CD8-positive, alpha-beta memory T cell (primary cell): ENCODE data around the gene C2orf81. TPM values are rescaled to one million over a fixed set of nuclear protein-coding genes. Genes with fewer than 3 reads are reported as not detected.
"Not testable (repeated sequence)": the region's sequence is repeated elsewhere in the genome, so short reads cannot be mapped to it uniquely, and the experiment has no call there.

Experiments used
- CTCF ChIA-PET: fragments of 350-600 bp; sonication (Branson Sonifier 250); formaldehyde crosslinking; loops from one replicate; lab custom pipeline; 2021; ENCODE audit warnings: antibody characterized with exemption; lab: Charles Lee
- POLR2A ChIA-PET: fragments of 350-600 bp; sonication (Branson Sonifier 250); formaldehyde crosslinking; loops from one replicate; lab custom pipeline; 2021; ENCODE audit warnings: antibody characterized with exemption; lab: Charles Lee
- DNase-seq, 5 donors: peaks; one replicate each; pipeline versions ENCODE4 v3.0.0 to v3.0.0-alpha.2; 2020 to 2022; ENCODE audit warnings: mixed read lengths in 1 of 5
- H3K27ac ChIP-seq: one replicate; pipeline ENCODE4 v1.7.0; 2013; ENCODE audit warnings: low read depth, mild to moderate bottlenecking, low read length, moderate library complexity
- H3K27me3 ChIP-seq: 2 replicates; pipeline ENCODE4 v1.7.0; 2013; ENCODE audit warnings: low read length, mild to moderate bottlenecking; ENCODE audit not compliant: insufficient read depth, poor library complexity, severe bottlenecking
- H3K36me3 ChIP-seq: 2 replicates; pipeline ENCODE4 v1.7.0; 2013; ENCODE audit warnings: mild to moderate bottlenecking, low read length, moderate library complexity; ENCODE audit not compliant: insufficient read depth
- H3K4me1 ChIP-seq: 2 replicates; pipeline ENCODE4 v1.7.0; 2013; ENCODE audit warnings: mild to moderate bottlenecking, low read length, moderate library complexity; ENCODE audit not compliant: insufficient read depth
- H3K4me3 ChIP-seq: 2 replicates; pipeline ENCODE4 v1.7.0; 2013; ENCODE audit warnings: mild to moderate bottlenecking, low read length
- H3K9me3 ChIP-seq: 2 replicates; pipeline ENCODE4 v1.7.0; 2013; ENCODE audit warnings: mild to moderate bottlenecking, low read length
- H3K27ac Mint-ChIP-seq, 8 donors: one replicate each; pipeline ENCODE4 v1.8.0; 2020 to 2021; ENCODE audit warnings: mixed read lengths in 8 of 8, mild to moderate bottlenecking in 6 of 8, inconsistent platforms in 3 of 8, moderate library complexity in 3 of 8
- H3K27me3 Mint-ChIP-seq, 2 donors: one replicate each; pipeline ENCODE4 v1.8.0; 2020 to 2021; ENCODE audit warnings: mixed read lengths in 2 of 2, mild to moderate bottlenecking in 1 of 2, moderate library complexity in 1 of 2
- H3K36me3 Mint-ChIP-seq, 3 donors: one replicate each; pipeline ENCODE4 v1.8.0; 2020 to 2021; ENCODE audit warnings: mixed read lengths in 3 of 3, inconsistent platforms in 1 of 3, mild to moderate bottlenecking in 1 of 3
- H3K4me1 Mint-ChIP-seq, 3 donors: one replicate each; pipeline ENCODE4 v1.8.0; 2020 to 2021; ENCODE audit warnings: mixed read lengths in 3 of 3, inconsistent platforms in 1 of 3, mild to moderate bottlenecking in 1 of 3
- H3K4me3 Mint-ChIP-seq, 7 donors: one replicate each; pipeline ENCODE4 v1.8.0; 2020 to 2021; ENCODE audit warnings: mixed read lengths in 7 of 7, mild to moderate bottlenecking in 6 of 7, moderate library complexity in 4 of 7, inconsistent platforms in 2 of 7
- H3K9me3 Mint-ChIP-seq, 5 donors: one replicate each; pipeline ENCODE4 v1.8.0; 2020 to 2022; ENCODE audit warnings: mixed read lengths in 5 of 5, mild to moderate bottlenecking in 3 of 5, moderate library complexity in 2 of 5, inconsistent platforms in 1 of 5
- polyA plus RNA-seq: library from polyadenylated mRNA; unstranded; fragments of 300-500 nt; fragmentation: Illumina TruSeq; gene quantifications from one replicate; pipeline ENCODE4 v1.2.3, GENCODE V29; 2021
- total RNA-seq, 2 experiments: library from RNA; stranded (reverse); gene quantifications; one replicate each; pipeline ENCODE4 v1.2.3, GENCODE V29; 2021

Gene C2orf81
- total and polyA plus RNA-seq, 3 experiments from 2014 or later: 2.6 to 3.2 (median 2.7) TPM

DNA sequence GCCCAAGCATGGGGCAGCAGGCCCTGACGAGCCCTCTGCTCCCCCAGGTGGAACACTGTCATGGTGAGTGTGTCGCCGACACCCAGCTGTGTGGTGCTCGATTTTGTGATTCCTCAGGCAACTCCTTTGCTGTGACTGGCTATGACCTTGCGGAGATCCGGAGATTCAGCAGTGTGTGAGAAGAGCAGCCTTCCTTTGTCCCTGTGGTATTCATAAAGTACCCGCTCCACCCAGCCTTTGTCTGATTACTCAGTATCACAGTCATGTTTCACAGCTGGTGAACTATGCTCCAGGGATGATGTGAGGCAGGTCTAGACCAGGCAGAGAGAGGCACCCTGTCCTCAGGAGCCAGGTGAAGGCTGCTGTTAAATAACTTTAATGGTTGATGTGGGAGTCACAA, 4.1 kb upstream of the C2orf81 start:
- H3K36me3 Mint-ChIP-seq: peaks cover 0 to 28% (median 2%) of the 10 kb centered on the region in 3 donors
- Histone ChIP-seq H3K4me3 (no peak overlapping the region), H3K36me3 (no peaks in the 10 kb centered on the region), H3K27ac (no peak overlapping the region), H3K27me3 (no peaks in the 10 kb centered on the region), H3K4me1 (peaks cover 11% of the 10 kb centered on the region), H3K9me3 (no peaks in the 10 kb centered on the region)
- no peak for DNase-seq
- H3K9me3 Mint-ChIP-seq: no peaks in the 10 kb centered on the region
- POLR2A ChIA-PET: no interaction called here
- H3K27me3 Mint-ChIP-seq: peaks cover 0 to 7% of the 10 kb centered on the region in 2 donors
- CTCF ChIA-PET: interaction anchor here (1.3 kb wide), 1 partner anchor 29 kb away, joined by 5 read pairs; the partner anchor contains the start of gene INO80B
- peaks cover 13 to 18% (median 14%) of the 10 kb centered on the region in 3 donors for H3K4me1 Mint-ChIP-seq
- H3K27ac Mint-ChIP-seq: peak overlapping the region in 3 of 8 donors; percentile 18 to 55 (median 42)
- no peak overlapping the region for H3K4me3 Mint-ChIP-seq

DNA sequence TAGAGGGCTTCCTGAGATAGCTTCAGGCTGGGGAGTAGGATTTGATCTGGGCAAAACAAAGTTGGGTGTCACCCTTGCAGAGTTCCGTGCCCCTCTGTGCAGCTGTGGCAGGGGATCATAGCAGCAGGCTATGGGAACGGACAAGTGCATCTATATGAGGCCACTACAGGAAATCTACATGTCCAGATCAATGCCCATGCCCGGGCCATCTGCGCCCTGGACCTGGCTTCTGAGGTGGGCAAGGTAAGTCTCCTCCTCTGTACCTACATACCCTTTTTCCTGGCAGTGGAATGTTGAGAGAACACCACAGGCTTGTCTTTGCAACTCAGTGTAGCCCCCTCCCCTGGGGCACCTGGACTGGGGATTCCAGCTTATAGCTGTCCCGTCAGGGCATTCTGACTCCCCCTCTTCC, 3.6 kb upstream of the C2orf81 start:
- peaks cover 0 to 7% of the 10 kb centered on the region in 2 donors for H3K27me3 Mint-ChIP-seq
- H3K4me1 Mint-ChIP-seq: peaks cover 13 to 24% (median 19%) of the 10 kb centered on the region in 3 donors
- ChIA-PET POLR2A (no interaction called here), CTCF (interaction anchor here (1.3 kb wide), 1 partner anchor 30 kb away, joined by 5 read pairs; the partner anchor contains the start of gene INO80B)
- peak overlapping the region in 1 of 7 donors; percentile 34 for H3K4me3 Mint-ChIP-seq
- H3K36me3 Mint-ChIP-seq: peaks cover 0 to 28% (median 2%) of the 10 kb centered on the region in 3 donors
- Histone ChIP-seq H3K27me3 (no peaks in the 10 kb centered on the region), H3K4me1 (peaks cover 16% of the 10 kb centered on the region), H3K9me3 (no peaks in the 10 kb centered on the region), H3K4me3 (no peak overlapping the region), H3K27ac (no peak overlapping the region), H3K36me3 (no peaks in the 10 kb centered on the region)
- no peak overlapping the region for H3K27ac Mint-ChIP-seq
- no peak for DNase-seq
- H3K9me3 Mint-ChIP-seq: no peaks in the 10 kb centered on the region

DNA sequence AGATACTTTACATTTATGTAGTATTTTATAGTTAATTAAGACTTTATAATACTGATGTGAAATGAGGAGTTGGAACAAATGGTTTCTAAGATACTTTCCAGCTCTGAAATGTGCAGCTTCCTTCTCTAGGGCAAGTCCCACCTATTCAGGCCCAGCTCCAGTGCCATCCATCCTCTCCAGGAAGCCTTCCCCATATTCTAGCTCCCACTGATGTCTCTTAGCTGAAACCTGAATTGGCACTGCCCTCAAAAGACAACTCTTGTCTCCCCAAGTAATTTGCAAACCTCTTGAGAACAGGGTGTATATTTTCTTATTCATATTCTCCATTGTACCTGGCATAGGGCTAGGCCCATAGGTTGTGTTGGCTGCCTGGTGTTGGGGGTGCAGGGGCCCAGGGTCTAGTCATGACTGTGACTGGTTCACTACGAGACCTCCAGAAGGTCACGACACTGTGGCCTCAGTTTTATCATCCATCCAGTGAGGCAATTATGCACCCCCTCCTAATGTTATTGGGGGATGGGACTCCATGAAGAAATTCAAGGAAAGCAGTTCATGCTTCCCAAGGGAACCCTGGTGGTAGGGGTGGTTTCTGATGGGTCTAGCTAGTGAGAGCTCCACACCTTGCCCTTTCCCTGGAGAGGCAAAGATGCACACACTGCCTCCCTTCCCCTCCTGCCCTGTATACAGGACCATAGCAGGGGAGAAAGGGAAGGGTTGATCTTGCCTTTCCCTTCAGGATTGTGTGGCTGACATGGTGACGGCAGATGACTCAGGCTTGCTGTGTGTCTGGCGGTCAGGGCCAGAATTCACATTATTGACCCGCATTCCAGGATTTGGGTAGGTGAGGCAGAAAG, 2.9 kb upstream of the C2orf81 start:
- Histone ChIP-seq H3K4me1 (peaks cover 16% of the 10 kb centered on the region), H3K4me3 (no peak overlapping the region), H3K27ac (no peak overlapping the region), H3K36me3 (no peaks in the 10 kb centered on the region), H3K27me3 (no peaks in the 10 kb centered on the region), H3K9me3 (no peaks in the 10 kb centered on the region)
- DNase-seq: no peak
- H3K27me3 Mint-ChIP-seq: peaks cover 0 to 7% of the 10 kb centered on the region in 2 donors
- H3K9me3 Mint-ChIP-seq: no peaks in the 10 kb centered on the region
- H3K4me3 Mint-ChIP-seq: peak overlapping the region in 1 of 7 donors; percentile 75
- H3K27ac Mint-ChIP-seq: peak overlapping the region in 2 of 8 donors; percentile 19 to 64
- CTCF ChIA-PET: interaction anchor here (1.3 kb wide), 1 partner anchor 30 kb away, joined by 5 read pairs; the partner anchor contains the start of gene INO80B
- POLR2A ChIA-PET: no interaction called here
- H3K36me3 Mint-ChIP-seq: peaks cover 0 to 28% (median 2%) of the 10 kb centered on the region in 3 donors
- peaks cover 13 to 26% (median 19%) of the 10 kb centered on the region in 3 donors for H3K4me1 Mint-ChIP-seq

DNA sequence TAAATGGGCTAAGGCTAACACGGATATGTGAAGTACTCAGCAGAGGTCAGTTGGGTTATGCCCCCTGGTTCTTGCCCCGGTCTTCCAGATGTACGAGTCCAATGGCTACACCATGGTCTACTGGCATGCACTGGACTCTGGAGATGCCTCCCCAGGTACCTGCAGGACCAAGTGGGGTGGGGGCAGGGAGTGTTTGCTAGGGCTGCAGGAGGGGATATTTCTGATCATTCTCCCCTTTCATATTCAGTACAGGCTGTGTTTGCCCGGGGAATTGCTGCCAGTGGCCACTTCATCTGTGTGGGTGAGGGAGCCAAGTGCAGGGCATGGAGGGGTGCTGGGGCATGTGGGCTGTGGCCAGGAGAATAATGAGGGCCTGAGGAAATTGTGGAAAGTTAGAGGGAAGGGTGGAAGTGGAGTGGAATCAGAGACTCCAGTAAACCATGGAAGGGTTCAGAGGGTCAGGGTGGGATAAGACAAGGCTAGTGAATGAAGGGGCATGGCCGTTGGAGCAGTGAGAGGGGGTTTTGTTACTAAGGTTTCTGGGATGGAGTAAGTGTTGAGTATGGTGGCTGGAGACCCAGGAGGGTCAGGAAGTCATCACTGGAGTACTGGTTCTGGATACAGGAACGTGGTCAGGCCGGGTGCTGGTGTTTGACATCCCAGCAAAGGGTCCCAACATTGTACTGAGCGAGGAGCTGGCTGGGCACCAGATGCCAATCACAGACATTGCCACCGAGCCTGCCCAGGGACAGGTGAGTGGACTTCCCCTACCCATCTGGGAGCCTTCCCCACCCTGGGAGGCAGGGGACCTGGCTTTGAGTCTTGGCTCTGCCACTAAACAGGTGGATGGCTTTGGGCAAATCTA, 2.0 kb upstream of the C2orf81 start:
- peak overlapping the region; percentile 38 to 100 (median 86) for H3K27ac Mint-ChIP-seq
- H3K36me3 ChIP-seq: no peaks in the 10 kb centered on the region
- no peak overlapping the region for H3K27ac ChIP-seq
- peaks cover 13 to 26% (median 19%) of the 10 kb centered on the region in 3 donors for H3K4me1 Mint-ChIP-seq
- DNase-seq: no peak
- H3K4me3 Mint-ChIP-seq: peak overlapping the region; percentile 97 to 100 (median 98)
- no peak overlapping the region for H3K4me3 ChIP-seq
- H3K27me3 ChIP-seq: no peaks in the 10 kb centered on the region
- H3K9me3 ChIP-seq: no peaks in the 10 kb centered on the region
- peaks cover 0 to 7% of the 10 kb centered on the region in 2 donors for H3K27me3 Mint-ChIP-seq
- peaks cover 0 to 28% (median 2%) of the 10 kb centered on the region in 3 donors for H3K36me3 Mint-ChIP-seq
- H3K9me3 Mint-ChIP-seq: no peaks in the 10 kb centered on the region
- H3K4me1 ChIP-seq: peaks cover 16% of the 10 kb centered on the region
- POLR2A ChIA-PET: no interaction called here
- CTCF ChIA-PET: interaction anchor here (3.8 kb wide), 1 partner anchor 33 kb away, joined by 20 read pairs; no protein-coding TSS in a partner anchor

DNA sequence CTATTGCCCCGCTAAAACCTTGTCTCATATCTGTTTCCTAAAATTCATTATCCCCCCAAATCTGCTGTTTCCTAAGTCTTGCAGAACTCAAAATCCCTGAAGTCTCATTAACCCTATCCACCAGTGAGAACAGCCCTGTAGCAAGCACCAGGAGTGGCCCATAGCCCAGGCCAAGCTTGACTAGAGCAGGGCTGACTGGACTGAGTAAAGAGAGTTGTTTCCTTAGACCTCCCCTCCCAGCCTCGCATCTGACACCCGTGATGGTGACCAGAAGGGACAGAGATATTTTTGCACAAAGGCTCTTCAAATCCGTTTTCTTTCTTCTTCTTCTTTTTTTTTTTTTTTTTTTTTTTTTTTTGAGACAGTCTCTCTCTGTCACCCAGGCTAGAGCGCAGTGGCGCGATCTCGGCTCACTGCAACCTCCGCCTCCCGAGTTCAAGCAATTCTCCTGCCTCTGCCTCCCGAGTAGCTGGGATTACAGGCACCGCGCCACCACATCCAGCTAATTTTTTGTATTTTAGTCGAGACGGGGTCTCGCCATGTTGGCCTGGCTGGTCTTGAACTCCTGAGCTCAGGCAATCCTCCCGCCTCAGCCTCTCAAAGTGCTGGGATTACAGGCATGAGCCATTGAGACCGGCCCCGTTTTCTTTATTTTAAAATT, 846 bp downstream of the C2orf81 start:
- not testable (repeated sequence) for H3K27me3 Mint-ChIP-seq, DNase-seq, H3K9me3 ChIP-seq, H3K9me3 Mint-ChIP-seq, H3K27me3 ChIP-seq, H3K36me3 ChIP-seq
- Mint-ChIP-seq H3K27ac (peak overlapping the region; percentile 97 to 100 (median 99)), H3K36me3 (peaks cover 0 to 20% (median 0%) of the 10 kb centered on the region in 3 donors), H3K4me1 (peaks cover 13 to 33% (median 19%) of the 10 kb centered on the region in 3 donors), H3K4me3 (peak overlapping the region; percentile 61 to 100 (median 97))
- POLR2A ChIA-PET: interaction anchor here (0.5 to 2.1 kb wide), 5 partner anchors 34 to 242 kb away, joined by 5 to 10 read pairs (median 6); partner anchors contain the start of genes INO80B, MOB1A, MRPL53 and WBP1
- Histone ChIP-seq H3K4me3 (peak overlapping the region; percentile 96), H3K4me1 (peaks cover 17% of the 10 kb centered on the region), H3K27ac (peak overlapping the region; percentile 98)
- CTCF ChIA-PET: interaction anchor here (0.7 to 3.8 kb wide), 6 partner anchors 17 to 112 kb away, joined by 3 to 20 read pairs (median 4); partner anchors contain the start of gene INO80B

DNA sequence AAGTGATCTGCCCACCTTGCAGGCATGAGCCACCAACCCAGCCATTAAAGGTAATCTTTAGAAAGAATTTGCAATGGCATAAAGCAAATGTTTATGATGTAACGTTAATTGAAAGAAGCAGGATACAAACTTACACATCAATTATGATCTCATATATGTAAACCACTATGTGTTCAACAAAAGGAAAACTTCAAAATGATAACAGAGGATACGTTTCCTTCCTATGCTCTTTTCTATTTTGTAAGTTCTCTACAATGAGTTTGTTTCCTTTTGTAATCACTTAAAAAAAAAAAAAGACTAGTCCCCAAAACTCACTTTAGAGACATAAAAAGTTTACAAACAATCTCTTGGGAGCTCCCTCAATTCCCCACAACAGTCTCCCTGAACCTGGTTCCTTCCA, 1.4 kb downstream of the C2orf81 start:
- Histone ChIP-seq H3K27me3 (peaks cover 5% of the 10 kb centered on the region), H3K4me3 (no peak overlapping the region), H3K27ac (no peak overlapping the region), H3K4me1 (peaks cover 23% of the 10 kb centered on the region), H3K36me3 (no peaks in the 10 kb centered on the region), H3K9me3 (no peaks in the 10 kb centered on the region)
- CTCF ChIA-PET: interaction anchor here (1.5 to 3.8 kb wide), 2 partner anchors 19 to 29 kb away, joined by 3 to 20 read pairs; no protein-coding TSS in a partner anchor
- Mint-ChIP-seq H3K27me3 (peaks cover 0 to 10% of the 10 kb centered on the region in 2 donors), H3K27ac (peak overlapping the region; percentile 61 to 88 (median 83)), H3K4me1 (peaks cover 13 to 39% (median 19%) of the 10 kb centered on the region in 3 donors), H3K36me3 (peaks cover 0 to 14% (median 0%) of the 10 kb centered on the region in 3 donors), H3K9me3 (no peaks in the 10 kb centered on the region), H3K4me3 (peak overlapping the region; percentile 20 to 72 (median 43))
- DNase-seq: peak in 1 of 5 donors; percentile 38
- POLR2A ChIA-PET: no interaction called here

DNA sequence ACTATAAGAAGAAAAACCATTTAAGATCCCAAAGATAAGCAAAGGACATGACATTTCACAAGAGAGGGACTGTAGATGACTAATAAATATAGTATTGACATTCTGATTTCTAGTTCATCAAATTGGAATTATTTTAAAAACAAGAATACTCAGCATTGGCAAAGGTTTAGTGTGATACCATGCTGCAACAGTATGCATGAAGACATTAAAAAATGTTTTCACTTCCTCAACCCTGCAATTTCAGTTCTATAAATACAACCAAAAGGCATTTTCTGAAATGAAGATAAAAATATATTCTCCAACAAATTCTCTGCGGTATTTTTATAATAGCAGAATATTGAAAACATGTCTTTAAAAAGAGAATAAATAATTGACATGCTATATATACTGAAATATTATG, 2.1 kb downstream of the C2orf81 start:
- Mint-ChIP-seq H3K27me3 (peaks cover 0 to 10% of the 10 kb centered on the region in 2 donors), H3K4me1 (peaks cover 13 to 39% (median 19%) of the 10 kb centered on the region in 3 donors), H3K36me3 (peaks cover 0 to 9% (median 0%) of the 10 kb centered on the region in 3 donors), H3K4me3 (no peak overlapping the region), H3K9me3 (no peaks in the 10 kb centered on the region), H3K27ac (peak overlapping the region in 2 of 8 donors; percentile 82 to 88)
- H3K27ac ChIP-seq: no peak overlapping the region
- H3K4me1 ChIP-seq: peaks cover 23% of the 10 kb centered on the region
- H3K4me3 ChIP-seq: no peak overlapping the region
- POLR2A ChIA-PET: interaction anchor here (1.0 kb wide), 1 partner anchor 39 kb away, joined by 3 read pairs; the partner anchor contains the start of gene WBP1
- no peaks in the 10 kb centered on the region for H3K36me3 ChIP-seq
- H3K9me3 ChIP-seq: no peaks in the 10 kb centered on the region
- peaks cover 6% of the 10 kb centered on the region for H3K27me3 ChIP-seq
- no peak for DNase-seq
- CTCF ChIA-PET: interaction anchor here (1.2 to 1.5 kb wide), 2 partner anchors 18 to 28 kb away, joined by 3 read pairs; no protein-coding TSS in a partner anchor
